WI38 (cell line): ENCODE results near the gene RNF180.

Source experiments
- H3K4me3 ChIP-seq: 2 replicates; pipeline ENCODE4 v1.5.1; 2011; ENCODE audit warnings: low read depth, mild to moderate bottlenecking, control low read depth, low read length
- TF ChIP-seq, protein P1 (sequence below): IDR thresholded peaks from 2 replicates; pipeline ENCODE4 v1.5.1; 2012; ENCODE audit warnings: low read depth, mild to moderate bottlenecking, control low read depth, low read length

Gene RNF180, protein sequence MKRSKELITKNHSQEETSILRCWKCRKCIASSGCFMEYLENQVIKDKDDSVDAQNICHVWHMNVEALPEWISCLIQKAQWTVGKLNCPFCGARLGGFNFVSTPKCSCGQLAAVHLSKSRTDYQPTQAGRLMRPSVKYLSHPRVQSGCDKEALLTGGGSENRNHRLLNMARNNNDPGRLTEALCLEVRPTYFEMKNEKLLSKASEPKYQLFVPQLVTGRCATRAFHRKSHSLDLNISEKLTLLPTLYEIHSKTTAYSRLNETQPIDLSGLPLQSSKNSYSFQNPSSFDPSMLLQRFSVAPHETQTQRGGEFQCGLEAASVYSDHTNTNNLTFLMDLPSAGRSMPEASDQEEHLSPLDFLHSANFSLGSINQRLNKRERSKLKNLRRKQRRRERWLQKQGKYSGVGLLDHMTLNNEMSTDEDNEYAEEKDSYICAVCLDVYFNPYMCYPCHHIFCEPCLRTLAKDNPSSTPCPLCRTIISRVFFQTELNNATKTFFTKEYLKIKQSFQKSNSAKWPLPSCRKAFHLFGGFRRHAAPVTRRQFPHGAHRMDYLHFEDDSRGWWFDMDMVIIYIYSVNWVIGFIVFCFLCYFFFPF

DNA sequence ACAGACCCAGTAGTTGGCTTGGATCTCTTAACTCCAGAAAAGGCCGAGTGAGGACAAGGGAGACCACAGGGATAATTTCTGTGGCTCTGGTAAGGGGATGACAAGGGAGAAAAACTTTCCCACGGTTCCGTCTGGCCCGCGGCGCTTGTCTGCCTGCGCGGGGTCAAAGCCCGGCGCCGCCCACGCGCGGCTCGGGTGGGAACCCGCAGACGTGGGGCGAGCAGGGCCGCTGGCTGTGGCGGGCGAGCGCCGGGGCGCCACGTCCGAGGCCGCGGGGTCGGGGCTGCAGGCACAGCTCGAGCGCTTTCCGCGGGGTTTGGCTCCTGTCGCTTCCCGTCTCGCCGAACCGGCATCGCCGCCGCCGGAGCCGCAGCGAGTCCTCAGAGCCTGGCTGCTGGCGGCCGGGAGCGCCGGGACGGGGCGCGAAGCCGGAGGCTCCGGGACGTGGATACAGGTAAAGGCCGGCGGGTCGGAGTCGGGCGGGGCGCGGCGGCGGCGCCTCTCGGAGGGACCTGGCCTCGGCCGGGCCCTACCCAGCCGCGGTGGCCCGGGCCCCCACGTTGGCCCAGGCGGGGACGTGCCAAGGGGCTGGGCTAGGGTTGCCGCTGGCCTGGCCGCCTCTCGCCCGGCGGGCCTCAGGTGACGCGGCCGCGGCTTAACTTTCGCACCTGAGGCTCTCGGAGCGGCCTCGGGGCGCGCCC is at the start of gene RNF180:
Gene RNF180 (plus strand): TSS at position 344 of the 701 bp plus-strand sequence. CDS start 34,965 bp downstream, outside the sequence.
- TF ChIP-seq, protein P1, sequence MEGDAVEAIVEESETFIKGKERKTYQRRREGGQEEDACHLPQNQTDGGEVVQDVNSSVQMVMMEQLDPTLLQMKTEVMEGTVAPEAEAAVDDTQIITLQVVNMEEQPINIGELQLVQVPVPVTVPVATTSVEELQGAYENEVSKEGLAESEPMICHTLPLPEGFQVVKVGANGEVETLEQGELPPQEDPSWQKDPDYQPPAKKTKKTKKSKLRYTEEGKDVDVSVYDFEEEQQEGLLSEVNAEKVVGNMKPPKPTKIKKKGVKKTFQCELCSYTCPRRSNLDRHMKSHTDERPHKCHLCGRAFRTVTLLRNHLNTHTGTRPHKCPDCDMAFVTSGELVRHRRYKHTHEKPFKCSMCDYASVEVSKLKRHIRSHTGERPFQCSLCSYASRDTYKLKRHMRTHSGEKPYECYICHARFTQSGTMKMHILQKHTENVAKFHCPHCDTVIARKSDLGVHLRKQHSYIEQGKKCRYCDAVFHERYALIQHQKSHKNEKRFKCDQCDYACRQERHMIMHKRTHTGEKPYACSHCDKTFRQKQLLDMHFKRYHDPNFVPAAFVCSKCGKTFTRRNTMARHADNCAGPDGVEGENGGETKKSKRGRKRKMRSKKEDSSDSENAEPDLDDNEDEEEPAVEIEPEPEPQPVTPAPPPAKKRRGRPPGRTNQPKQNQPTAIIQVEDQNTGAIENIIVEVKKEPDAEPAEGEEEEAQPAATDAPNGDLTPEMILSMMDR, result no peak
- no peak within 1 kb of the TSS for H3K4me3 ChIP-seq

DNA sequence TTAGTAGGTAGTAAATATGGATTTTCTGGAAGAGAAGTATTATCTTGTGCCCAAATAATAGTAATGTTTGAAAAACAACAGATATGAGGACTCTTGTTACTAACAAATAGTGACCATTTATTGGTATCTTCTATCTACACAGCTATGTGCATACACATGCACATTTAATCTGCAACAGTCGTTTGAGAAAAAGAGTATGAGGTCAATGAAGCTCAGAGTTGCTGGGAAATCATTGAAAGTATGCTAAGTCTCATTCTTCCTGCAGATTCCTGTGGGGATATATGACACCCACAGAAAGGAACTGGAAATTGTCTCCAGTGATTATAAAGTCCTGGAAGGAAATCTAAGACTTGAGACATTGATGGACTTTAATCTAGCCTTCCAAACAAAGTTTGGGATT is 40.1 kb upstream of the RNF180 start:
- TF ChIP-seq, protein P1, result no peak
- H3K4me3 ChIP-seq, result no peak overlapping the region

DNA sequence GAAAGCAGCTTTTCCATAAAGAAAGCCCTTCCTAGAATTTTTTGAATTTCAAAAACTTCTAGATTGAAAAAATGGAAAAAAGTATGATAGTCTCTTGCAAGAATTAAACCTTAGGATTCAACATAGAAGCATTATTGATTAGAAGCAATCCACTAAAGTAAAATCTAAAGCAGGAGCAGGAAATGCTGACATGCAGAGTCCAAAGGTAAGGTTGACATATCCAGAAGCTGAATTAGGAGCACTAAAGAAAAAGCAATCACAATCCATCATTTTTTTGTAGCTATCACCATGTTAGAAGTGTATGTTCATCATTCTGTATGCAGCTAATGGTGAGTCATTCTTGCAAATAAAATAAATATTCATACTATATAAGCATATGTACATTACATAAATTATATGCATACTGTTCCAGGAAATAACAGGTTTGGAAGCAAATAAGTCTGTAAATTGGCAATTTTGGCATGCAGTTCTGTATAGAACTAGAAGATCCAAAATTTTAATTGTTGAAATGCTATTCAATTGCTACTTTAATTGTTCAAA is 39.4 kb upstream of the RNF180 start:
- no peak overlapping the region for H3K4me3 ChIP-seq
- TF ChIP-seq, protein P1, result no peak

DNA sequence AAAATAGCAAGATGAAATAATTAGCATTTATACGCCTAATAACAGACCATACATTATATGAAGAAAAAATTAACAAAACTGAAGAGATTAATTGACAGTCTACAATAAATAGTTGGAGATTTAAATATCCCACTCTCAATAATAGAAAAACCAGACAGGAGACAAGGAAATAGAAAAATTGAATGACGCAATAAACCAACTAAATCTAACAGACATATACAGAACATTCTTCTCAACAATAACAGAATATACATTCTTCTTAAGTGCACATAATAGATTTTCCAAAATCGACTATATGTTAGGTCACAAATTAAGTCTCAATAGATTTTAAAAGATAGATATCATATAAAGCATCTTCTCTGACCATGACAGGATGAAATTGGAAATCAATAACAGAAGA is 25.6 kb upstream of the RNF180 start:
- TF ChIP-seq, protein P1, result no peak
- no peak overlapping the region for H3K4me3 ChIP-seq

DNA sequence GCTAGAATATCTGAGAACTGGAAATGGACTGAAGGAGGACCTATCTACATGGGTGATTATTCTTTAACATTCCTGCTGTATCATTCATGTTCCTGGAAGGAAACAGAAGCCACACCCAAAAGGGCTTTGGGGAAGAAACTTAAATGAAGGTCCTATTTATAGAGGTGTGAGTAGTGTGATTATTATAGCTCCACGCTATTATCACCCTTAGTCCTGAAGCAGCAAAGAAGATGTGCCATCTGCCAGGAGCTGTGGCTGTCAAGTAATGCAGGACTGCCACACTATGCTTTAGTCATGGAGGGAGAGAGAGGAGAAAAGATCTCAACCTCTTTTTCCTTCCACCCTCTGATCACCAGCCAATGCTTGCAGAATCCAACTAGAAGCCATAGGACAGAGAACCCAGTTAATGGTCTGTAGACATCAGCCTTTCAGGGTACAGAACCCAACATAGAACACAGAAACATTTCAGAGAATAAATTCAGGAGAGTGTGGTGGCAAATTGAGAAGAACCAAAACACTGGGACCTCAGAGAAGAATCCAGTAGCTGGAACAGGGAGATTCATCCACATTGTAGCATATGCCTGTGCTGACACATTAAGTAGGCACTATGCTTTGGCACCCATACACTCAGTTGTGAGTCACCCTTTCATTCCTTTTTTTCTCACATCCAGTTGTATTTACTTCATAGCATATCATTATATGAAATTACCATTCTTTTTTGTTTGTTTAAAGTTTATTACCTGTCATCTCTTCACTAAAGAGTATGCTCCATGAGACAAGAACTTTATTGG is 21.0 kb upstream of the RNF180 start:
- TF ChIP-seq, protein P1, result no peak
- H3K4me3 ChIP-seq, result no peak overlapping the region

DNA sequence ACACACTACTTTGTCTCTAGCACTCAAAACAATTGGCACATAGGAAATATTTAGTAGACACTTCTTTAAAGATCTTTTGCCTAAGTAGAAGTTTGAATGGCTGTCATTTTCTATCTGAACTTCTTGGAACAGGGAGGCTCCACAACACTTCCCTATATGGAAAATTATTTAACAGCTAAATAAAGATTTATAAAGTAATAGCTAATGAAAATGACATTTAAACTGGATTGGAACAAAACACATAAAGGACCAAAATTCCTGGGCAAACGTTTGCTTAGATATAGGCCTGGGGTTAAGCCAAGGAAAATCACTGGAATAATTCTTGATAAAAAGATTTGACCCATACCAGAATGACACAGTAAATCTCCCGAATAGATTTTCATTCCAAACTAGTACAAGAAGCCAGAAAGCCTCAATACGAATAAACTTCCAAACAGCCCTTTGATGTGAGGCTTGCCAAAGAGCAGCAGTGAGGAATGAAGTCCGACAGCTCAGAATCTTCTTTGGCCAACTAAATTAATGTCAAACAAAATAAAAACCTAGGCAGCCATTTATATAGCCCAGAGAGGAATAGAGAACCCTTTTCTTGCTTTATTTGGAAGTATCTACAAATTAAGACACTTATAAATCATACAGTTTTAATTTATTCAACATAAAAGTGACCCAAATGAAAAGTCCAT is 20.3 kb upstream of the RNF180 start:
- H3K4me3 ChIP-seq, result no peak overlapping the region
- TF ChIP-seq, protein P1, result no peak
